MM.1S (cell line): ENCODE measurements around the gene DAW1.

Source experiments
- DNase-seq: peaks from one replicate; pipeline ENCODE4 v3.0.0-alpha.2; 2015
- H2AFZ ChIP-seq: fragments of 300-600 bp; sonication (generic); 2 replicates; pipeline ENCODE4 v1.6.0; 2016; ENCODE audit warnings: antibody characterized with exemption, low read length
- H3F3A ChIP-seq: fragments of 300-600 bp; sonication (generic); 2 replicates; pipeline ENCODE4 v1.6.1; 2016; ENCODE audit warnings: mild to moderate bottlenecking, antibody characterized with exemption, low read length, moderate library complexity, mixed read lengths; ENCODE audit not compliant: insufficient read depth
- H3K27ac ChIP-seq: fragments of 300-600 bp; sonication (generic); 2 replicates; pipeline ENCODE4 v1.5.1; 2016; ENCODE audit warnings: mild to moderate bottlenecking, low read length
- H3K27me3 ChIP-seq: fragments of 300-600 bp; sonication (generic); replicated peaks from 2 replicates; pipeline ENCODE4 v1.6.0; 2016; ENCODE audit warnings: low read length; ENCODE audit not compliant: insufficient read depth
- H3K36me3 ChIP-seq: fragments of 300-600 bp; sonication (generic); replicated peaks from 2 replicates; pipeline ENCODE4 v1.6.1; 2016; ENCODE audit warnings: mild to moderate bottlenecking, low read length, mixed read lengths; ENCODE audit not compliant: insufficient read depth
- H3K4me1 ChIP-seq: fragments of 300-600 bp; sonication (generic); 2 replicates; pipeline ENCODE4 v1.6.1; 2016; ENCODE audit warnings: low read length, mixed read lengths
- H3K4me2 ChIP-seq: fragments of 300-600 bp; sonication (generic); 2 replicates; pipeline ENCODE4 v1.6.0; 2016; ENCODE audit warnings: low read depth, low read length
- H3K4me3 ChIP-seq: fragments of 300-600 bp; sonication (generic); 2 replicates; pipeline ENCODE4 v1.5.1; 2016; ENCODE audit warnings: low read length, mixed read lengths
- H3K79me2 ChIP-seq: fragments of 300-600 bp; sonication (generic); 2 replicates; pipeline ENCODE4 v1.6.1; 2016; ENCODE audit warnings: mixed run types, low read length, mixed read lengths
- H3K9ac ChIP-seq: fragments of 300-600 bp; sonication (generic); 2 replicates; pipeline ENCODE4 v1.6.1; 2016; ENCODE audit warnings: low read length, mixed read lengths
- H3K9me2 ChIP-seq: fragments of 300-600 bp; sonication (generic); replicated peaks from 2 replicates; pipeline ENCODE4 v1.6.1; 2016; ENCODE audit warnings: mild to moderate bottlenecking, low read length, mixed read lengths; ENCODE audit not compliant: insufficient read depth
- H3K9me3 ChIP-seq: fragments of 300-600 bp; sonication (generic); replicated peaks from 2 replicates; pipeline ENCODE4 v1.6.1; 2016; ENCODE audit warnings: mild to moderate bottlenecking, low read length, mixed read lengths; ENCODE audit not compliant: insufficient read depth
- H4K20me1 ChIP-seq: fragments of 300-600 bp; sonication (generic); 2 replicates; pipeline ENCODE4 v1.6.1; 2016; ENCODE audit warnings: mild to moderate bottlenecking, low read length, moderate library complexity, mixed read lengths; ENCODE audit not compliant: insufficient read depth
- EZH2 ChIP-seq: fragments of 300-600 bp; sonication (generic); optimal IDR thresholded peaks from 2 replicates; pipeline ENCODE3; 2017; ENCODE audit warnings: low read depth, mild to moderate bottlenecking, antibody characterized with exemption, low read length, mixed read lengths
- EZH2phosphoT487 ChIP-seq: fragments of 300-600 bp; sonication (generic); IDR thresholded peaks from 2 replicates; pipeline ENCODE4 v1.6.1; 2018; ENCODE audit warnings: antibody characterized with exemption, low read length
- TF ChIP-seq, protein P1 (sequence below): fragments of 300-600 bp; sonication (generic); IDR thresholded peaks from 2 replicates; pipeline ENCODE4 v1.5.1; 2016; ENCODE audit warnings: antibody characterized with exemption, low read length, mixed read lengths

DAW1 gene

DNA sequence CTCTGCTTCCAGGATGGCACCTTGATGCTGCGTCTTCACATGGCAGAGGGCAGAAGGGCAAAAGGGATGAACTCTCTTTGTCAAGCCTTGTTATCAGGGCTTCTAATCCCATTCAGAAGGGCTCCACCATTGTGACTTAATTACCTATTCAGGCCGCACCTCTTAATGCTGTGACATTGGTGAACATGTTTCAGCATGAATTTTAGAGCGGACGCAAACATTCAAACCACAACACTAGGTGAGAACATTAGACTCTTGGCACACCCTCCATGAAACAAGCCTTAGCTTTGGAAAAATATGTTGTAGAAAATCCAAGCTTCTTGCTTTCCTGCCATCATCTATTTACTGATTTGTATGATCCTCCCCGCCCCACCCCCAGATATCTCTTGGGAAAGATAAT, 17.9 kb downstream of the DAW1 start:
- H3K27me3 ChIP-seq: no peaks in the 10 kb centered on the region
- H4K20me1 ChIP-seq: no peaks in the 10 kb centered on the region
- no peaks in the 10 kb centered on the region for H3K9me3 ChIP-seq
- no peak overlapping the region for H3K4me3 ChIP-seq
- no peaks in the 10 kb centered on the region for H3K79me2 ChIP-seq
- H3K9me2 ChIP-seq: no peaks in the 10 kb centered on the region
- H3K4me1 ChIP-seq: no peaks in the 10 kb centered on the region
- no peaks in the 10 kb centered on the region for H3K36me3 ChIP-seq
- no peak overlapping the region for H3K27ac ChIP-seq
- DNase-seq: no peak
- no peak overlapping the region for H3K9ac ChIP-seq
- H2AFZ ChIP-seq: no peak overlapping the region
- TF ChIP-seq EZH2: no peak
- TF ChIP-seq, protein P1, sequence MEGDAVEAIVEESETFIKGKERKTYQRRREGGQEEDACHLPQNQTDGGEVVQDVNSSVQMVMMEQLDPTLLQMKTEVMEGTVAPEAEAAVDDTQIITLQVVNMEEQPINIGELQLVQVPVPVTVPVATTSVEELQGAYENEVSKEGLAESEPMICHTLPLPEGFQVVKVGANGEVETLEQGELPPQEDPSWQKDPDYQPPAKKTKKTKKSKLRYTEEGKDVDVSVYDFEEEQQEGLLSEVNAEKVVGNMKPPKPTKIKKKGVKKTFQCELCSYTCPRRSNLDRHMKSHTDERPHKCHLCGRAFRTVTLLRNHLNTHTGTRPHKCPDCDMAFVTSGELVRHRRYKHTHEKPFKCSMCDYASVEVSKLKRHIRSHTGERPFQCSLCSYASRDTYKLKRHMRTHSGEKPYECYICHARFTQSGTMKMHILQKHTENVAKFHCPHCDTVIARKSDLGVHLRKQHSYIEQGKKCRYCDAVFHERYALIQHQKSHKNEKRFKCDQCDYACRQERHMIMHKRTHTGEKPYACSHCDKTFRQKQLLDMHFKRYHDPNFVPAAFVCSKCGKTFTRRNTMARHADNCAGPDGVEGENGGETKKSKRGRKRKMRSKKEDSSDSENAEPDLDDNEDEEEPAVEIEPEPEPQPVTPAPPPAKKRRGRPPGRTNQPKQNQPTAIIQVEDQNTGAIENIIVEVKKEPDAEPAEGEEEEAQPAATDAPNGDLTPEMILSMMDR: no peak
- no peak for TF ChIP-seq EZH2phosphoT487
- H3K4me2 ChIP-seq: no peak overlapping the region
- no peaks in the 10 kb centered on the region for H3F3A ChIP-seq

DNA sequence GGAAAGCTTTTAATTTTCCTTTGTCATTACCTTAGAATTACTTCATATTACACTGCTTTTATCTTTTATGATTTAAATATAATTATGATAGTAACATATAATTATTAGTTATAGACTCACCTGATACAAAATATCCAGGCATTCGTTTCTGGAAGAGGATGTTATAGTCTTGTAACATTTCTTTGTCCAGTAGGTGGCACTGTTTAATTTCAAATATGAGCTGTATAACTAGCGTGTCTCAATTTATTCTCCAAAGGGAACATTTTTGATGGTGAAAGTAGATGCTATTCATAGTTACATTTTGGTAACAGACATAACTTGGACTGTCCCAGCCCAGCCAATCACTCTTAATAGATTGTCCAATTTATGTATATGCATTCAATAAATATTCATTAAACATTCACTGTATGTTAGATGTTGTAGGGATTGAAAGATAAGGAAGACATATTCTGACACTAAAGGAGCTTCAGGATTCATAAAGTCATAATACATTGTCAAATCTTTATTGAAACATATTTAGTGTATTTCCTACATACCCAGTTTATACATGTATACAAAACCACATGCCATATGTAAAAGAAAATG, 19.2 kb downstream of the DAW1 start:
- Histone ChIP-seq H3K9ac (no peak overlapping the region), H3F3A (no peaks in the 10 kb centered on the region), H4K20me1 (no peaks in the 10 kb centered on the region), H3K4me2 (no peak overlapping the region), H3K4me1 (no peaks in the 10 kb centered on the region), H3K79me2 (no peaks in the 10 kb centered on the region), H3K4me3 (no peak overlapping the region), H3K9me3 (no peaks in the 10 kb centered on the region), H3K27me3 (no peaks in the 10 kb centered on the region), H2AFZ (no peak overlapping the region), H3K36me3 (no peaks in the 10 kb centered on the region), H3K9me2 (no peaks in the 10 kb centered on the region), H3K27ac (no peak overlapping the region)
- TF ChIP-seq EZH2phosphoT487 (no peak), EZH2 (no peak)
- TF ChIP-seq, protein P1: peak; percentile 48
- peak; percentile 58 for DNase-seq

DNA sequence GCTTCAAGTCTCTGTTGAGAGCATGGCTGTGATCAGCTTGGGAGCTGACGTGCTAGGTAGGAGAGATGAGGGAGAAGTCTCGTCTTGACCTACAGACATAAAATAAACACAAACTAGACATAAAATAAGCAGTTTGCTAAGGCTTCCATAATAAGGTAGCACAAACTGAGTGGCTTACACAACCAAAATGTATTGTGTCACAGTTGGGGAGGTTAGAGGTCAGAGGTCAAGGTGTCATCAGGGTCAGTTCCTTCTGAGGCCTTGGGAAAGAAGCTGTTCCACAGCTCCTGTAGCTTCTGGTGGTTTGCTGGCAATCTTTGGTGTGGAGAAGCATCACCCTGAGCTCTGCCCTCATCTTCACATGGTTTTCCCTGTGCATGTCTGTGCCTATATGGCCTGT, 20.2 kb downstream of the DAW1 start:
- no peaks in the 10 kb centered on the region for H3K9me3 ChIP-seq
- no peak overlapping the region for H3K27ac ChIP-seq
- H3K27me3 ChIP-seq: no peaks in the 10 kb centered on the region
- DNase-seq: no peak
- no peaks in the 10 kb centered on the region for H4K20me1 ChIP-seq
- no peaks in the 10 kb centered on the region for H3K36me3 ChIP-seq
- H3K9ac ChIP-seq: no peak overlapping the region
- H3F3A ChIP-seq: no peaks in the 10 kb centered on the region
- no peak overlapping the region for H3K4me2 ChIP-seq
- H3K4me1 ChIP-seq: no peaks in the 10 kb centered on the region
- TF ChIP-seq EZH2phosphoT487: no peak
- TF ChIP-seq EZH2: no peak
- TF ChIP-seq, protein P1: no peak
- no peaks in the 10 kb centered on the region for H3K9me2 ChIP-seq
- no peak overlapping the region for H3K4me3 ChIP-seq
- no peaks in the 10 kb centered on the region for H3K79me2 ChIP-seq
- H2AFZ ChIP-seq: no peak overlapping the region
